GM21723 (cell line): ENCODE data around the gene PIP5K1B.

ENCODE experiments used
- ATAC-seq: cut with Tn5 transposase; IDR thresholded peaks from one replicate; pipeline ENCODE4 v1.9.1; 2021; ENCODE audit warnings: mild to moderate bottlenecking, moderate library complexity; ENCODE audit not compliant: unreplicated experiment

The PIP5K1B gene

GRCh38 chr9:68897577-68898145 lies 192.6 kb downstream of the PIP5K1B start:
- ATAC-seq, result no peak

- no peak for ATAC-seq
Observed at GRCh38 chr9:68898781-68899439, 193.9 kb downstream of the PIP5K1B start.

- no peak for ATAC-seq
Observed at GRCh38 chr9:68904454-68904853, 199.4 kb downstream of the PIP5K1B start.

GRCh38 chr9:68905129-68905528 lies 200.1 kb downstream of the PIP5K1B start:
- ATAC-seq, result no peak

GRCh38 chr9:68907910-68908309 lies 202.9 kb downstream of the PIP5K1B start:
- ATAC-seq, result no peak

GRCh38 chr9:68912561-68912960 lies 207.5 kb downstream of the PIP5K1B start:
- ATAC-seq, result no peak

GRCh38 chr9:68913054-68913453 lies 208.0 kb downstream of the PIP5K1B start:
- ATAC-seq, result no peak

- ATAC-seq, result no peak
Observed at GRCh38 chr9:68914751-68915150, 209.7 kb downstream of the PIP5K1B start.

- ATAC-seq, result peak; percentile 63
Observed at GRCh38 chr9:68919661-68920060, 214.6 kb downstream of the PIP5K1B start.

- ATAC-seq, result no peak
Observed at GRCh38 chr9:68920921-68921320, 215.9 kb downstream of the PIP5K1B start.

- no peak for ATAC-seq
Observed at GRCh38 chr9:68923480-68923879, 218.4 kb downstream of the PIP5K1B start.

- no peak for ATAC-seq
Observed at GRCh38 chr9:68925175-68925574, 220.1 kb downstream of the PIP5K1B start.

- ATAC-seq, result no peak
Observed at GRCh38 chr9:68927165-68927564, 222.1 kb downstream of the PIP5K1B start.

GRCh38 chr9:68931821-68932220 lies 226.8 kb downstream of the PIP5K1B start:
- no peak for ATAC-seq

- ATAC-seq, result no peak
Observed at GRCh38 chr9:68932458-68932857, 227.4 kb downstream of the PIP5K1B start.

GRCh38 chr9:68933434-68934328 lies 228.6 kb downstream of the PIP5K1B start:
- peak; percentile 98 for ATAC-seq

- no peak for ATAC-seq
Observed at GRCh38 chr9:68934329-68934644, 229.2 kb downstream of the PIP5K1B start.

- ATAC-seq, result no peak
Observed at GRCh38 chr9:68940573-68940972, 235.5 kb downstream of the PIP5K1B start.

- no peak for ATAC-seq
Observed at GRCh38 chr9:68941780-68942459, 236.9 kb downstream of the PIP5K1B start.

GRCh38 chr9:68942790-68943189 lies 237.8 kb downstream of the PIP5K1B start:
- no peak for ATAC-seq

- ATAC-seq, result no peak
Observed at GRCh38 chr9:68947015-68947414, 242.0 kb downstream of the PIP5K1B start.
